Lower lobe of right lung (tissue), 2 donors: Measurements from ENCODE around the gene ANKRD40. TPM values are rescaled to one million over a fixed set of nuclear protein-coding genes. Genes with fewer than 3 reads are reported as not detected.

Experiments used
- ATAC-seq, 2 donors: fragments of 200-7000 bp; cut with Tn5 transposase; one replicate each; pipeline ENCODE4 v1.9.1; 2020 to 2022; ENCODE audit warnings: mild to moderate bottlenecking in 2 of 2, moderate library complexity in 2 of 2
- DNase-seq: peaks from one replicate; pipeline ENCODE4 v3.0.0-alpha.2; 2020
- H3K27ac ChIP-seq: fragments of 200-600 bp; one replicate; pipeline ENCODE4 v1.8.0; 2022
- H3K27me3 ChIP-seq: fragments of 200-600 bp; one replicate; pipeline ENCODE4 v1.8.0; 2022; ENCODE audit warnings: low read depth
- H3K36me3 ChIP-seq: fragments of 200-600 bp; one replicate; pipeline ENCODE4 v1.8.0; 2022; ENCODE audit warnings: mild to moderate bottlenecking
- H3K4me1 ChIP-seq: fragments of 200-600 bp; one replicate; pipeline ENCODE4 v1.8.0; 2022
- H3K4me3 ChIP-seq: fragments of 200-600 bp; one replicate; pipeline ENCODE4 v1.8.0; 2022; ENCODE audit warnings: mild to moderate bottlenecking
- H3K9me3 ChIP-seq: fragments of 200-600 bp; one replicate; pipeline ENCODE4 v1.8.0; 2022
- CTCF ChIP-seq: fragments of 200-600 bp; IDR thresholded peaks from one replicate; pipeline ENCODE4 v1.8.0; 2022; ENCODE audit warnings: antibody characterized with exemption, mild to moderate bottlenecking
- intact Hi-C: fragments of 100-400 bp; cut with DNase I; formaldehyde crosslinking; loops from one replicate; pipeline ENCODE4 v1.11.0; 2022
- total RNA-seq: library from RNA; stranded (reverse); fragmentation: NEBNext Ultra II Directional; extraction: Animal tissue kit (Norgen Biotek cat#: 25700); gene quantifications from one replicate; pipeline ENCODE4 v1.2.1, GENCODE V29; 2021
- donor health status: DM: no; HTN: yes; CAD: no; lungs with severe emphysema.

The ANKRD40 gene
- total RNA-seq, 1 donor from 2014 or later: 49.5 TPM

GRCh38 chr17:50649042-50649908, 58.4 kb downstream of the ANKRD40 start:
- no peak overlapping the region for H3K4me3 ChIP-seq
- no peak overlapping the region for H3K27ac ChIP-seq
- H3K4me1 ChIP-seq: no peaks in the 10 kb centered on the region
- no peaks in the 10 kb centered on the region for H3K9me3 ChIP-seq
- no peaks in the 10 kb centered on the region for H3K36me3 ChIP-seq
- no peak for ATAC-seq
- intact Hi-C loops: no loop called here
- TF ChIP-seq CTCF: no peak
- no peaks in the 10 kb centered on the region for H3K27me3 ChIP-seq
- no peak for DNase-seq

GRCh38 chr17:50647187-50647586, 60.5 kb downstream of the ANKRD40 start:
- ATAC-seq (no peak), DNase-seq (no peak)
- H3K4me3 ChIP-seq: no peak overlapping the region
- H3K27ac ChIP-seq: no peak overlapping the region
- no peaks in the 10 kb centered on the region for H3K27me3 ChIP-seq
- no peaks in the 10 kb centered on the region for H3K9me3 ChIP-seq
- H3K4me1 ChIP-seq: no peaks in the 10 kb centered on the region
- intact Hi-C loops: no loop called here
- no peaks in the 10 kb centered on the region for H3K36me3 ChIP-seq
- TF ChIP-seq CTCF: no peak

- Histone ChIP-seq H3K9me3 (no peaks in the 10 kb centered on the region), H3K36me3 (no peaks in the 10 kb centered on the region), H3K27ac (no peak overlapping the region), H3K4me3 (no peak overlapping the region), H3K27me3 (no peaks in the 10 kb centered on the region), H3K4me1 (peaks cover 6% of the 10 kb centered on the region)
- DNase-seq (no peak), ATAC-seq (no peak)
- TF ChIP-seq CTCF: no peak
- intact Hi-C loops: no loop called here
These were observed 61.7 kb downstream of the ANKRD40 start for GRCh38 chr17:50645748-50646682.

Other genes starting within 250 kb of the ANKRD40 start
- gene CHAD, start 239.0 kb downstream of the ANKRD40 start, total RNA-seq: not detected
- 29.2 TPM for gene RSAD1, start 229.1 kb downstream of the ANKRD40 start, total RNA-seq
- 3.8 TPM for gene MYCBPAP, start 199.5 kb downstream of the ANKRD40 start, total RNA-seq
- gene EPN3, start 175.2 kb downstream of the ANKRD40 start, total RNA-seq: 1.5 TPM
- 29.7 TPM for gene SPATA20, start 160.7 kb downstream of the ANKRD40 start, total RNA-seq
- 0.21 TPM for gene CACNA1G, start 147.2 kb downstream of the ANKRD40 start, total RNA-seq
- 41.7 TPM for gene ABCC3, start 73.0 kb downstream of the ANKRD40 start, total RNA-seq
- 106 TPM for gene LUC7L3, start 11.7 kb upstream of the ANKRD40 start, total RNA-seq
- not detected for gene ANKRD40CL, start 59.6 kb upstream of the ANKRD40 start, total RNA-seq
- 0.35 TPM for gene WFIKKN2, start 127.7 kb upstream of the ANKRD40 start, total RNA-seq
- gene TOB1, start 158.4 kb upstream of the ANKRD40 start, total RNA-seq: 72.9 TPM